ENCODE data around the gene FAM13A.

GRCh38 chr4:88742561-88742960, 314.4 kb downstream of the FAM13A start:
- no peak for TF ChIP-seq GABPB1 (CRISPR knock-in tag; IDR thresholded peaks at IDR 0.05)
- no peak for TF ChIP-seq POLR2AphosphoS5 (IDR thresholded peaks at IDR 0.05; ENCODE audit: control insufficient read depth, insufficient read depth, low read depth, low read length)
- no peak for TF ChIP-seq PHF20 (IDR thresholded peaks at IDR 0.05; ENCODE audit: partially characterized antibody)
- no peak for TF ChIP-seq EP300 (IDR thresholded peaks at IDR 0.05; ENCODE audit: low read length)

Measured in K562 (cell line).